Measurements from ENCODE around the gene VPS13D.
A peak's percentile ranks its signal among the peaks of the same experiment; 100 is the strongest.
"Not testable (repeated sequence)": the region's sequence is repeated elsewhere in the genome, so short reads cannot be mapped to it uniquely, and the experiment has no call there.

The VPS13D gene

DNA sequence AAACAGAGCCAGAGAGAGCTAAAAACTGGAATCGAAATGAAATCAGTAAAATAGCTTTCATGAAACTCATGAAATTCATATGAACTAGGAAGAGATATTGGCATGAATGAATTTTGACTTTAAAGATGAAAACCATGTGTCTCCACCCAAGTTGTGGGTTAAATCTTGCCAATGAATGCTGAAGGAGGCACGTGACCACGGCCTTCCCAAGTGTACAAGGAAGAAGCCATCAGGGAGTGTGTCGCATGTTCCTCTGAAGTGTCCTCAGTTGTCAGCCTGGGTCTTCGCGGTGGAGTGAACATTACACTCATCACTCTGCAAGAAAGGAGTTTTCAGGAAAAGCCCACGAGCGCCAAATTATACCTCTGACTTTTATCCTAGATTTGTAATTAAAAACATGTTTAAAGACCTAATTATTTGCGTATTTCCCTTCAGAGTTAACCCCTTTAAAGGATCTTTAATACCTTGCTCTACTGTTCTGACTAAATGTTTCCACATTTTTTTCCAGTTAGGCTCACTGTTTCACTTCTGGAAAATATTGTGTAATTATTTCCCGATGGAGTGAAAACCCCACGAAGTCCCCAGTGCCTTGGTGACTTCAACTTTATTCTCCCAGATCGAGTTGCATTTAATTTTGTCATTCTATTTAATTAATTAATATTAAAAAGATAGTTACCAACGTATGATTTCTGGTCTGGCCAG, 269.9 kb downstream of the VPS13D start:
- DNase-seq: no peak

DNA sequence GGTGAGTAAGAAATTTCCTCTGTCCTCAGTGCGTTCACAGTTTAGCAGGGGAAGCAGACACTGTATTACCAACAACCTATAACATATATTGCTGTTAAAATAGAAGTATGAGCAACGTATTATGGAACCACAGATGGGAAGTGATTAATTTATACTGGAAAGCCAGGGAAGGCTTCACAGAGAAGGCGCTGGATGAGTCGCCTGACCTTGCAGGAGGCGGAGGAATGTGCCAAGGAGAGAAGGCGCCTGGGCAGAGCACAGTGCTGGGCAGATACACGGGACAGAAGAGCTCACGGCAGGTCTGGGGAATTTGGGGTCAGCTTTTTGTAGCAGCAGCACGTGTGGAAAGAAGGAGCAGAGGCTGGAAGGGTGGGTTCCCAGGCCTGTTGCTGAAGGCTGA, 271.8 kb downstream of the VPS13D start:
- no peak for DNase-seq

DNA sequence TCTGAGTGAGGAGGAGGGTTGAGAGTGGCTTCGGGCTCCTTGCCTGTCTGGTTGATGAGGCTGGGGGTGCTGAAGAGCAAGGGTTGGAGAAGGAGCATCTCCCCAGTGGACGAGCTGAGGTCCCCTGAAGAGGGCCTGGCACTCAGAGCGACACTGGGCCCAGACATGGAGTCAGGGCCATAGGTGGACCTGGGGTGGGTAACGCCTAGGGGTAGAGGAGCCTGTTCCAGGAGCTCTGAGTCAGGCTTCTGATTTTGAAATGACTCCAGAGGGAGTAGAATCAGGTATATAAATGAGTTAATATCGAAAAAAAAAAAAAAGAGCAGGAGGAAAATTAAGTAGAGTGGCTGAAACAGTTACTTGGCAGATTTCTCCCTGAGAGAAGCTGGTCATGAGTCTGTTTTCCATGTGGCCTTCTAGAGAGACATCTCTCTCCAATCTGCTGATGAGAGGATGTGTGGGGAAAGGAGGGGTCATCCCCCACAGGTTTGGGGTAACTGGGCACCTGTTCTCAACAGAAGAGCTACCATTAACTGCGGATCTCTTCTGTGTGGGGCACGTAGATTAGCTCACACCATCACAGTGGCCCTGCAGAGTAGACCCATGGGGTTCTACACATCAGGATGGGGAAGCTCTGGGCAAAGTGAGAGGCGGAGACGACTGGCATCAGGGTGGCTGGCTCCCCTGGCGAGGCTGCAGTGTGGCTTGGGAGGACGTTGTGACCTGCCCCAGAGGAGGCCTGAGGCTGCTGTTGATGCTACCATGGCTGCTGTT, 272.7 kb downstream of the VPS13D start:
- DNase-seq: no peak

DNA sequence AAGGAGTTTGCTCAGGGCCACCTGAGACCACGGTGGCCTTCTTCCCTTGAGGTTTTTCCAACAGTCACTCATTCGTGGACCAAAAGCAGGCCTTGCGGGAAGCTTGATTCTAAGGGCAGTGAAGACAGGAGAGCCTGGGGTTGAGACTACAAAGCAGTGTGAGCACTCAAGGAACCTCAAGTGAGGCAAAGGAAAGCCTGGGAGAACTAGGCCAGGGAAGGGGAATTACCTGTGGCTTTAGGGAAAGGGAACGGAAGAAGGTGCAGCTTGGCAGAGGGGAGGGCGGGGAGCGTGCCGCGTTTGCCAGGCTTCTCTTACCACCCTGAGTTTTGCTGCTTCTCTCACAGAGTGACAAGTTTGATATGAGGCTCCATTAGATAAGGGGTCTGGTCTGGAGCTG, 273.9 kb downstream of the VPS13D start:
- DNase-seq: no peak

GRCh38 chr1:12504601-12505000, 274.8 kb downstream of the VPS13D start:
- no peak for DNase-seq

DNA sequence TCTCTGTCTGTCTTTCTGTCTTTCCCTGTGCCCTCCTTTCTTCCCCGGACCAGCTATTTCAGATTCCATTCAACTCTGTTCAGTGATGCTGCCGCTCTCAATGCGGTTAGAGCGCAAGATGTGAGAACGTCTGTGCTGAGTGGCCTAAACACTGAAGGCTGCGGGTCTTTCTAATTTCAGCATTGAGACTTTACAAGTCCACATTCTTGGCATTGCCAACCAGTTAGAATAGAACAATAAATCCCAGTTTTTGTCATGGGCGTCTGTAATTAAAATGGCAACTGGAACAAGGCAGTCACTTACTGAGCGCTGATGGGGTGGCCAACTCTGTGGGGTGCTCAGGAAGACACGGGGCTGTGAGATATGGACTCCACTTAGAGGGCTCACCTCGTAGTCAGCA, 275.4 kb downstream of the VPS13D start:
- DNase-seq: no peak

GRCh38 chr1:12505639-12506280, 275.9 kb downstream of the VPS13D start:
- DNase-seq: no peak

DNA sequence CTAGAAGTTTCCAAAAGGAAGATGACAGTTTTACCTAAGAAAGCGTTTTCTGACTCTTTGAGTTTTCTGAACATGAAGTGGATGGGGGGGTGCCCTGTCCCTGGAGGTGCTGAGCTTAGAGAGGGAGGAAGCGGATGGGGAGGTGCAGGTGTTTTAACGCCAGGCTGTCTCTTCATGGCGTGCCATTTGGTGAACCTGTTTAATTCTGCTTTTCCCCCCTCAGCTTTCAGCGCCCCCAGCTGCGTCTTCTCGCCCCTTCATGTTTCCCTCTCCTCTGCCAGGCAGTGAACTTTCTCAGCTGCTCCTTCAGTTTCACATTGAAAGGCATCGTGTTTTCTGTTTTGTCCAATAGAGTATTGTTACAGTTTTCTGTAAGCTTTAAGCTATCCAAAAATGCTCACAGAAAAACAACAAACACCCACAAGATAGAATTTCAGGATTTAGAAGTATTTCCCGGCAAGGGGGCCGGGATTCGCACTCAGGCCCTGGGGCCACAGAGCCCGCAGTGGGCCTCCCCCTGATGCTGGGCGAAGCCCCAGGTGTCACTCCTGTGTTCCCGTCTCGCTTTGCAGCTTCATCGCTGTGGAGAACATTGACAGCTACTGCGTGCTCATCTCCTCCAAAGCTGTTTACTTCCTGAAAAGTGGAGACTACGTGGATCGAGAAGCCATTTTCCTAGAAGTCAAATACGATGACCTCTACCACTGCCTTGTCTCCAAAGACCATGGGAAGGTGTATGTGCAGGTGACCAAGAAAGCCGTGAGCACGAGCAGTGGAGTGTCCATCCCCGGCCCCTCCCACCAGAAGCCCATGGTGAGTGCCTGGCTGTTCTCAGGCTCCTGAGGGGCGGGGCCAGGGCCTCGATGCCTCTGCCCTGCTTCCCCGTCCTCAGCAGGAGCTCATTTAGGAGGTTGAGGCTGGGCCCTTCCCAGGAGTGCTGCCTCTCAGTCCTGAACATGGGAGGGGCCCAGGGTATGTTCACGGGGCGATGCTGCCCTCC, 276.8 kb downstream of the VPS13D start:
- DNase-seq: no peak

DNA sequence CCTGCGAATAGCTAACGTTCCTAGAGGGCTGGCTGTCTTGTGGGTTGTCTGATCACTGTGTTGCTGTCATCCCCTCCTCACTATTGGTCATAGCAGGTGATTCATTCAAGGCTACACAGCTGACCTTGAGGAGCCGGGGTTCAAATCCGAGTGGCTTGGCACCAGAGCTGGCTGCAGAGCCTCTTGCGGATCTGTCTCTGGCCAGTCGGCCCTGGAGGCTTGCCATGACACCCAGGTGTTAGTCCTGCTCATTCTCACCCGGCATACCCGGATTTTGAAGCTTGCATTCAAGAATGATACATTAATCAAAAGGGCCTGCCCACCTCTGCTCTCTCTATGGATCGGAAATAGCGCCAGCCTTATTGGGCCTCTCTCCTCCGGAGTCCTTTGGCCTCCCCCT, 277.8 kb downstream of the VPS13D start:
- no peak for DNase-seq

- DNase-seq: no peak
These were observed 279.0 kb downstream of the VPS13D start for GRCh38 chr1:12508849-12509248.

DNA sequence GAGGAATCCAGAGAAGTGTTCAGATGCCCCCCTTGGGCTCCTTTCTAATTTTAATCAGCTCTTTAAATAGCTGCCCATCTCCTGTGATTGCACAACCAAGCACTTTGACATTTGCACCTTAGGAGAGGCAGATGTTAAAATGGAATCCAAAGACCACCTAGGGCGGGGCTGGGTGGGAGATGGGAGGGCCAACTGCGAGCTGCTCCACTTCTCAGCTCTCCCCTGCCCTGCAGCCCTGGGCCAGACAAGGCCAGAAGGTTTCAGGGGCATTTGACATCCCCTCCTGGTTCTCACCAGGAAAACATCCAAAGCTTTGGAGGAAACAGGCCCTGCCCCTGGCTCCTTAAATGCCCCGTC, 281.3 kb downstream of the VPS13D start:
- DNase-seq: no peak

- no peak for DNase-seq
These were observed 282.0 kb downstream of the VPS13D start for GRCh38 chr1:12511516-12512468.

DNA sequence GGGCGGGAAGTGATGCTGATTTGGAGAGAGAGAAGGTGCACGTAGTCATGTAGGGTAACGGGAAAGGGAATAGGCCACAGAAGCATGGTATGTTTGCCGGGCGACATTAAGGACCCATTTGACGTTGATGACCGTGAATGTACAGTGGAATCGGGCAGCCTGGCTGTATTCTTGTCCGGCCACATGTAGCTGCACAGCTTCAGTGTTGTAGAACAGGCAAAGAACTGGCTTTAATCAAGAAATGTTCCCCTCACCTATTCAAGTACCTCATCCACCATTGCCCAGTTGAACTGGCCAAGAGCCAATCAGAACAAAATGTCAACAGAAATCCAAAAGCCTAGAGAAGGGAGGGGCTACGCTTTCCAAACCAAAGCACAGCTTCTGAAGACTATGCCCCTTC, 283.4 kb downstream of the VPS13D start:
- no peak for DNase-seq

DNA sequence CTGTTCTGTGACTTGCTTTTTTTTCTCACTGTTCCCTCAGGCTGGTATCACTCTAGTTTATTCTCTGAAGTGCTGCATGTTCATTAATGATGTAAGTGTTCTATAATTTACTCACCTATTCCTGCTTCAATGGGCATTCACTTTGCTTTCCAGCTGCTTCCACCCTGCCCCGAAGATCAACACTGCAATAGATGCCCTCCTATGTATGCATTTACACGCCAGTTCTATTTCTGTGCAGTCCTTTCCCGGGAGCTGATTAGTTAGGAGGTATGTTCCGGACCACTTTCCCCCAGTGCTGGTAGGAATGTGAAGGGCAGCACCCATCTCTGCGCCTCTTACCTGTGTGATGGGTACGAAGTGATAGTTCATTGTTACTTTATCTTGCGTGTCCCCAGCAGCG, 284.8 kb downstream of the VPS13D start:
- no peak for DNase-seq

DNA sequence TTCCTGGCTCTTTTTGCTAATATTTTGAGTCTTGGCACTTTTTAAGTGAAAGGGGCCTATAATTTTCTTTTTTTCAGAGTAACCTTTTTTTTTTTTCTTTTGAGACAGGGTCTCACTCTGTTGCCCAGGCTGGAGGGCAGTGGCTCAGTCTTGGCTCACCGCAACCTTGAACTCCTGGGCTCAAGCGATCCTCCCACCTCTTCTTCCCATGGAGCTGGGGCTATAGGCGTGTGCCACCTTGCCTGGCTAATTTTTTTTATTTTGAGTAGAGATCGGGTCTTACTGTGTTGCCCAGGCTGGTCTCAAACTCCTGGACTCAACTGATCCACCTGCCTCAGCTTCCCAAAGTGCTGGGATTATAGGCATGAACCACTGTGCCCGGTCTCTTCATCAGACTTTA, 285.4 kb downstream of the VPS13D start:
- DNase-seq: no peak

DNA sequence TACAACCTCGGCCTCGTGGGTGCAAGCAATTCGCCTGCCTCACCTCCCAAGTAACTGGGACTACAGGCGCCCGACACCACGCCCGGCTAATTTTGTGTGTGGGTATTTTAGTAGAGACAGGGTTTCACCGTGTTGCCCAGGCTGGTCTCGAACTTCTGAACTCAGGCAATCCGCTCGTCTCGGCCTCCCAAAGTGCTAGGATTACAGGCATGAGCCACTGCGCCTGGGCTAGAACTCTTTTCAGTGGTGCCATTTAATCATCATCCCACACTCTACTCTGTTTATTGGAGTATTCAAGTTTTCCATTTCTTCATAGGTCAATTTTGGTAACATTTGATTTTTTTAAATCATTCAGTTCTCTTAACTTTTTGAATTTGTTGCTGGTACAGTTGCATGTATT, 286.9 kb downstream of the VPS13D start:
- no peak for DNase-seq

DNA sequence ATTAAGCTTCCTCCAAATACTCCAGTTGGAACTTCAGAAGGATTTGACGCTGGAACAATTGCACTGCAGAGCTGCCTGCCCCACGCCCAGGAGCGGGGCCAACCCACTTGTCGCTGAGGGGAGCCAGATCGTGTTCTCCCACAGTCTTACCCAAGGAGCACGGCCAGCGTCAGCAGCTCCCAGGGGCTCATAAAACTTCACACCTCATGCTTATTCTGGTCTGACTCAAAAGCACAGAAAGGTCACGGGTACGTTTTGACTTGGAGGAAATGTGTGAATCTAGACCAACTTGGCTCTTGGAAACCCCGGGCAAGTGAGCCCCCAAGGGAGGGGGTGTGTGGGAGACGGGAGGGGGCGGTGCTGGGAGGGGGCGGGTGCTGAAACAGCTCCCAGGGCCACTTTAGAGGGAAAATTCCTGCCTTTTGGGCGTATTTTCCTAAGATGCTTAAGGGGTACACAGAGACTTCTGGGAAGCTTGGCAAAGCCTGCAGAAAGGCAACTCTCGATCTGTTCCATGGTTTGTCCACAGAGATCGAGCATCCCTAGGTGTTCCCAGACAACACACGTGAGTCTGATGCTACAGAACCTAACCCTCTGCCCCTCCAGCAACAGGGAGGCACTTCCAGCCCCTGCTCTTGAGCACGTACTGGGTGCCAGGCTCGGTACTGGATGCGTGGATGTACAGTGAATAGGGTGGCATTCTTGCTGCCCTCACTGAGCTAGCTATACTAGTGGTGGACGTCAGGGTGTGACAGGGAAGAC, 289.3 kb downstream of the VPS13D start:
- peak; percentile 44 for DNase-seq

DNA sequence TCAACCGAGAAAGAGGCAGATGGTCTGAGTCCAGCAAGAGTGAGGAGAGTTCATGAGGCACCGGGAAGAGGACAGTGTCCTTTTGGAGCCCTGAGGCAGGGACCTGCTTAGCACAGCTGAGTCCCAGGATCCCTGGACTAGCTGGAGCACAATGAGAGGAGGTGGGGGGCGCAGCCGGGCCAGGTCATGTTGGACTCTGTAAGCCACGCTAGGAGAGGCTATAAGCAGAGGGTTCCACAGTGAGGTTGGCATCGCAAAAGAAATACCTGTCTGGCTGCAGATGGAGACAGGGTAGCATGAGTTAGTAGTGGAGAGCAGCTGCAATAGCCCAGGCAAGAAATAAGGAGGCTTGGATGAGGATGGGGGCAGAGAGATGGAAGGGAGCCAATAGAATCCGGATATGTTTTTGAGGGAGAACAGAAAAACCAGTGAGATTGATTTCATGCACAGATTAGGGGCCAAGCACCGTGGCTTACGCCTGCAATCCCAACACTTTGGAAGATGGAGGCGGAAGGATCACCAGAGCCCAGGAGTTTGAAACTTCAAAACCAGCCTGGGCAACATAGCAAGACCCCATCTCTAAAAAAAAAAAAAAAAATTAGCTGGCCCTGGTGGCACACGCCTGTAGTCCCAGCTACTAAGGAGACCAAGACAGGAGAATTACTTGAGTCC, 290.0 kb downstream of the VPS13D start:
- no peak for DNase-seq

DNA sequence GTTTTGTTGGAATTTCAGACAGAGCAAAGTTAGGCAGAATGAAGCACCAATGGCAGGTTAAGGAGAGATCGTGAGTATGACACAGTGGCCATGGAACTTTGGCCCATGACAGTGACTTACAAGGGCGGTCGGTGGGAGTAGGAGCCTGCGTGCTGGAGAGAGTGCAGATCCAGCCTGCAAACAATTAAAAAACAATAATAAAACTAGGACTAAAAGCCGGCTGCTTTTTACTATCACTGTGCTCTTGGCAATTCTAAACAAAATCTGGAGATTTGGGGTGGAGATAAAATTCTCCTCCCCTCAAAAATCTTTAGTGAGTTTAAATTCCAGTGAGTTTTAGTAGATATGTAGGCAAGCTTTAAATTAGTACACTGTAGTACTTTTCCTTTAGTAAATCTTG, 291.3 kb downstream of the VPS13D start:
- no peak for DNase-seq

- DNase-seq: not testable (repeated sequence)
These were observed 292.9 kb downstream of the VPS13D start for GRCh38 chr1:12522780-12523179.
